ENCODE measurements around the gene SPACDR.
"Not testable (repeated sequence)": the region's sequence is repeated elsewhere in the genome, so short reads cannot be mapped to it uniquely, and the experiment has no call there.

The SPACDR gene

GRCh38 chr7:100464210-100464660, at the start of gene SPACDR:
TSS of gene SPACDR (minus strand) at chr7:100464260. CDS start at chr7:100464025, 235 bp downstream.
- DNase-seq, result no peak

GRCh38 chr7:100513212-100513810, 49.3 kb upstream of the SPACDR start:
- no peak for DNase-seq

- no peak for DNase-seq
Observed at GRCh38 chr7:100510437-100511239, 46.6 kb upstream of the SPACDR start.

- DNase-seq, result peak; percentile 52
Observed at GRCh38 chr7:100509231-100509630, 45.2 kb upstream of the SPACDR start.

GRCh38 chr7:100506356-100506923, 42.4 kb upstream of the SPACDR start:
- no peak for DNase-seq

GRCh38 chr7:100504887-100505611, 41.0 kb upstream of the SPACDR start:
- DNase-seq, result no peak

- not testable (repeated sequence) for DNase-seq
Observed at GRCh38 chr7:100504031-100504430, 40.0 kb upstream of the SPACDR start.

- not testable (repeated sequence) for DNase-seq
Observed at GRCh38 chr7:100500743-100501142, 36.7 kb upstream of the SPACDR start.

GRCh38 chr7:100496509-100496908, 32.4 kb upstream of the SPACDR start:
- no peak for DNase-seq

- DNase-seq, result no peak
Observed at GRCh38 chr7:100493476-100494264, 29.6 kb upstream of the SPACDR start.

- DNase-seq, result no peak
Observed at GRCh38 chr7:100492738-100493475, 28.8 kb upstream of the SPACDR start.

- DNase-seq, result no peak
Observed at GRCh38 chr7:100491192-100491578, 27.1 kb upstream of the SPACDR start.

- no peak for DNase-seq
Observed at GRCh38 chr7:100490483-100491191, 26.6 kb upstream of the SPACDR start.

- DNase-seq, result peak; percentile 99
Observed at GRCh38 chr7:100489824-100490223, 25.8 kb upstream of the SPACDR start.

- no peak for DNase-seq
Observed at GRCh38 chr7:100489121-100489520, 25.1 kb upstream of the SPACDR start.

- DNase-seq, result no peak
Observed at GRCh38 chr7:100488333-100489095, 24.5 kb upstream of the SPACDR start.

GRCh38 chr7:100486753-100487446, 22.8 kb upstream of the SPACDR start:
- DNase-seq, result no peak

- DNase-seq, result no peak
Observed at GRCh38 chr7:100486111-100486636, 22.1 kb upstream of the SPACDR start.

- DNase-seq, result no peak
Observed at GRCh38 chr7:100485471-100485876, 21.4 kb upstream of the SPACDR start.
